ENCODE data around the gene NPB.

DNA sequence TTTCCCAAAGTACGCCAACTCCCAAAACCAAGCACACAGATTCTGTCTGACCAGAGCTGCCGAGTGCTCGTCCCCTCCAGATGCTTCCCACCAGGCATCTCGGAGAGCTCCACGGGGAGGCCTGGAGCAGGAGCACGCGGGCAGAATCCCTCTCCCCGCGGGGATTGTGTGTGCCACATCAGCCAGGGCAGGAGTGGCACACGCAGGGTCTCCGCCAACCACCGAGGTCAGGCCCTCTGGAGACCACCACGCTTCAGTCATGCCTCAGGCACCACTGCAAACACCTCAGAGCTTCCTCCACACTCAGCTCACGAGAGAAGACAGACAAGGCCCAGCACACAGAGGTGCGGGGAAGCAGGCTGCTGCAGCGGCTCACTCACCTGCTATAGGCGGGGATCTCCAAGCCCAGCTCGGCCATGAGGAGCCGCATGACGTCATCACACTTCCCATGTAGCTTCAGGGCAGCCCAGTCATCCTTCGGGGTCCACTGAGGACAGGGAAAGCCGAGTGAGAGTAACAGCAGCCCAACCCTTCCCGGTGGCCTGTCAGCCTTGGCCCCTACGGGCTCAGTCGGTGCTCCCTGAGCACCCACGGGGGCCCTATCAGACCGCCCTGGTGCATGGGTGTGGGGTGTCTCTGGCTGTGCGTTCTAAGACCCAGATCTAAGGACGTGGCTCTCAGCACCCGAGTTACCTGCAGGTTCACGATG lies 11.5 kb downstream of the NPB start:
- TF ChIP-seq CTCF (optimal IDR thresholded peaks at IDR 0.05 in 1 of 3, IDR thresholded peaks at IDR 0.05 in 1 of 3, conservative IDR thresholded peaks at IDR 0.05 in 1 of 3; ENCODE audit: extremely low read depth in 1 of 3, insufficient read depth in 2 of 3, low read length in 3 of 3) (no peak), EZH2 (IDR thresholded peaks at IDR 0.05; ENCODE audit: low read length) (no peak)
